Hepatocyte (in vitro differentiated cells): ENCODE results near the gene LRSAM1. TPM values are rescaled to one million over a fixed set of nuclear protein-coding genes. Genes with fewer than 3 reads are reported as not detected.

Experiments
- DNase-seq: peaks from one replicate; pipeline ENCODE4 v3.0.0-alpha.2; 2016; ENCODE audit warnings: low spot score
- H2AFZ ChIP-seq: fragments of 200-600 bp; sonication (generic); 2 replicates; pipeline ENCODE4 v1.6.0; 2016; ENCODE audit warnings: antibody characterized with exemption, mild to moderate bottlenecking
- H3K27ac ChIP-seq: fragments of 200-600 bp; sonication (generic); 2 replicates; pipeline ENCODE4 v1.5.1; 2016; ENCODE audit warnings: mild to moderate bottlenecking
- H3K27me3 ChIP-seq: fragments of 200-600 bp; sonication (generic); 2 replicates; pipeline ENCODE4 v1.6.1; 2016
- H3K36me3 ChIP-seq: fragments of 200-600 bp; sonication (generic); replicated peaks from 2 replicates; pipeline ENCODE4 v1.5.1; 2016; ENCODE audit warnings: low read depth; ENCODE audit not compliant: insufficient read depth
- H3K4me1 ChIP-seq: fragments of 200-600 bp; sonication (generic); 2 replicates; pipeline ENCODE4 v1.5.1; 2016; ENCODE audit warnings: mild to moderate bottlenecking, moderate library complexity; ENCODE audit not compliant: insufficient read depth
- H3K4me2 ChIP-seq: fragments of 200-600 bp; sonication (generic); 2 replicates; pipeline ENCODE4 v1.6.0; 2016
- H3K4me3 ChIP-seq: fragments of 200-600 bp; sonication (generic); 2 replicates; pipeline ENCODE4 v1.5.1; 2016; ENCODE audit warnings: mild to moderate bottlenecking
- H3K79me2 ChIP-seq: fragments of 200-600 bp; sonication (generic); 2 replicates; pipeline ENCODE4 v1.6.0; 2017; ENCODE audit warnings: mild to moderate bottlenecking
- H3K9me2 ChIP-seq: fragments of 200-600 bp; sonication (generic); replicated peaks from 2 replicates; pipeline ENCODE4 v1.6.0; 2017; ENCODE audit warnings: mild to moderate bottlenecking; ENCODE audit not compliant: insufficient read depth
- H3K9me3 ChIP-seq: fragments of 200-600 bp; sonication (generic); 2 replicates; pipeline ENCODE4 v1.5.1; 2016; ENCODE audit warnings: low read depth, mild to moderate bottlenecking
- H4K20me1 ChIP-seq: fragments of 200-600 bp; sonication (generic); 2 replicates; pipeline ENCODE4 v1.6.0; 2016; ENCODE audit warnings: mild to moderate bottlenecking; ENCODE audit not compliant: insufficient read depth, poor library complexity, severe bottlenecking
- EZH2 ChIP-seq: fragments of 200-600 bp; sonication (generic); IDR thresholded peaks from 2 replicates; pipeline ENCODE4 v1.6.1; 2016; ENCODE audit warnings: antibody characterized with exemption, mild to moderate bottlenecking, borderline replicate concordance
- EZH2phosphoT487 ChIP-seq: fragments of 200-600 bp; sonication (generic); IDR thresholded peaks from one replicate; pipeline ENCODE4 v1.6.1; 2018; ENCODE audit warnings: antibody characterized with exemption, mild to moderate bottlenecking, low read depth, moderate library complexity; ENCODE audit not compliant: unreplicated experiment, severe bottlenecking
- WGBS: methylation state at CpG from one replicate; pipeline ENCODE4 v1.1.6; 2016; ENCODE audit warnings: low lambda C conversion rate; ENCODE audit errors: missing lambda C conversion rate; 5-methylcytosine and 5-hydroxymethylcytosine counted together
- polyA plus RNA-seq: library from polyadenylated mRNA; unstranded; fragments of >200 nt; fragmentation: Nextera tagmentation; extraction: Ambion mirVana; gene quantifications from 2 replicates; pipeline ENCODE4 v1.2.1, GENCODE V29; 2016
- total RNA-seq: library from RNA; depleted of rRNA; stranded (reverse); fragments of >200 nt; gene quantifications from 2 replicates; pipeline ENCODE4 v1.2.3, GENCODE V29; 2014
- TF ChIP-seq, protein P1 (sequence below): fragments of 200-600 bp; sonication (generic); IDR thresholded peaks from 2 replicates; pipeline ENCODE4 v1.5.1; 2016; ENCODE audit warnings: antibody characterized with exemption, mild to moderate bottlenecking; ENCODE audit not compliant: poor library complexity

LRSAM1 gene
- total and polyA plus RNA-seq, 2 experiments from 2014 or later: 10.7 to 19.4 TPM

DNA sequence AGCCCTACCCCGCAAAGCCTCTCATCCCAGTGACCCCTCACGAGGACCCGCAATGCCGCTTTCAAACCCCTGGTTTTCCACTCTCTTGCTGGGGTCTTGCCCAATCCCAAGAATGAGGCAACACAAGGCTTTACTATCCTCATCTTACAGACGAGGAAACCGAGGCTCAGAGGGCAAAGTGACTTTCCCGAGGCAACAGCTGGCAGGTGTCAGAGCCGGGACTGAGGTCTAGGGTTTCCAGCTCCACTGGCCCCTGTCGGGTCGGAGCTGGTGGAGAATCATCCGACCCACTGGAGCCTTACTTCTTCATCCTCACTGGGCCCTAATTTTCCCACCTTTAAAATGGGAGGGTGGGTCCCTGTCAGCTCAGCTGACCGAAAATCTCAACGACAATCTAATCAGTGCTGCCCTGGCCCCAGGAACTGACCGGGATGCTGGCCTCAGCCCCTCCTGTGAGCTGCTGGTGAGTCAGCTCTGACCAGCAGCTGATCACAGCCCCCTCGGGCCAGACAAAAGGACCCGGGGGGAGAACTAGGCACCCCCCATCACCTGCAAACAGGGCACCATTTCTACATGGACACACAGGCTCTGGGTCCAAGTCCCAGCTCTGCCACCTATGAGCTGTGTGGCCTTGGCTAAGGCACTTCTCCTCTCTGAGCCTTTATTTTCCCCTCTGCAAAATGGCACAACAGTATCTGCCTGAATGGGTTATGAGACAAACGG lies 88.1 kb downstream of the LRSAM1 start:
- Histone ChIP-seq H3K27me3 (no peaks in the 10 kb centered on the region), H3K79me2 (peaks cover 94% of the 10 kb centered on the region), H3K4me1 (peaks cover 29% of the 10 kb centered on the region), H2AFZ (no peak overlapping the region), H3K27ac (no peak overlapping the region), H3K36me3 (no peaks in the 10 kb centered on the region), H4K20me1 (peaks cover 78% of the 10 kb centered on the region), H3K4me2 (no peak overlapping the region), H3K4me3 (no peak overlapping the region), H3K9me3 (no peaks in the 10 kb centered on the region), H3K9me2 (no peaks in the 10 kb centered on the region)
- DNase-seq: no peak
- TF ChIP-seq, protein P1, sequence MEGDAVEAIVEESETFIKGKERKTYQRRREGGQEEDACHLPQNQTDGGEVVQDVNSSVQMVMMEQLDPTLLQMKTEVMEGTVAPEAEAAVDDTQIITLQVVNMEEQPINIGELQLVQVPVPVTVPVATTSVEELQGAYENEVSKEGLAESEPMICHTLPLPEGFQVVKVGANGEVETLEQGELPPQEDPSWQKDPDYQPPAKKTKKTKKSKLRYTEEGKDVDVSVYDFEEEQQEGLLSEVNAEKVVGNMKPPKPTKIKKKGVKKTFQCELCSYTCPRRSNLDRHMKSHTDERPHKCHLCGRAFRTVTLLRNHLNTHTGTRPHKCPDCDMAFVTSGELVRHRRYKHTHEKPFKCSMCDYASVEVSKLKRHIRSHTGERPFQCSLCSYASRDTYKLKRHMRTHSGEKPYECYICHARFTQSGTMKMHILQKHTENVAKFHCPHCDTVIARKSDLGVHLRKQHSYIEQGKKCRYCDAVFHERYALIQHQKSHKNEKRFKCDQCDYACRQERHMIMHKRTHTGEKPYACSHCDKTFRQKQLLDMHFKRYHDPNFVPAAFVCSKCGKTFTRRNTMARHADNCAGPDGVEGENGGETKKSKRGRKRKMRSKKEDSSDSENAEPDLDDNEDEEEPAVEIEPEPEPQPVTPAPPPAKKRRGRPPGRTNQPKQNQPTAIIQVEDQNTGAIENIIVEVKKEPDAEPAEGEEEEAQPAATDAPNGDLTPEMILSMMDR: no peak
- TF ChIP-seq EZH2 (no peak), EZH2phosphoT487 (no peak)
- WGBS: 87% methylated on average over 17 of the region's 17 CpGs

DNA sequence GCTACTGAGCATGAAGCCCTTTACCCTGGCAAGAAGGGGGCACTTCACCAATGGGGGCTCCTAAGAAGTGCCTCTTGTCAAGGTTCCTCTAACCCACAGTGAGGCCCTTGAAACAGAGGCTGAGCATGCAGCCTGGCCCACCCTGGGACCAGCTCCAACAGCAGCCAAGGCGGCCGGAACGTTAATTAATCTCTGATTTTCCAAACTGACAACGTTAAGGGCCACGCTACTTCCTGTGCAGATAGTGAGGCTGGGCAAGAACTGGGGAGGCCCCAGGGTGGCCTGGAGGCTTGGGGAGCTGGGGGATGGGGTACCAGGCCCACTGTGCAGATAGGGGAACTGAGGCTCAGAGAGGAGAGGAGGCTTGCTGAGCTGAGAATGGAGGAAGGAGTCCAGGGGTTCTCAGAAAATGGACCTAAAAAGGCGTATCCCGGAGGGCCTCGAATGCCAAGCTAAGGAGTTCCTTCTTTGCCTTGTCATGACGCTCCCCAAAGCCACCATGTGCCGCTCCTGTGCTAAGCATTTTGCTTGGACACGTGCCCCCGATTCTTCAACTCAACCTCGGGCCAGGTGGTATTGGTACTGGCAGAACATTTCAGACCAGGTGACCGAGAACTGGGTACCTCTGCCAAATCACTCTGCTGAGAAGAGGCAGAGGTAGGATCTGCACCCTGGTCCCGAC lies 88.8 kb downstream of the LRSAM1 start:
- Histone ChIP-seq H3K36me3 (no peaks in the 10 kb centered on the region), H3K9me2 (no peaks in the 10 kb centered on the region), H3K4me2 (no peak overlapping the region), H4K20me1 (peaks cover 78% of the 10 kb centered on the region), H3K27ac (no peak overlapping the region), H3K27me3 (no peaks in the 10 kb centered on the region), H3K79me2 (peaks cover 94% of the 10 kb centered on the region), H3K9me3 (no peaks in the 10 kb centered on the region), H3K4me3 (no peak overlapping the region), H3K4me1 (peaks cover 36% of the 10 kb centered on the region), H2AFZ (no peak overlapping the region)
- TF ChIP-seq, protein P1: no peak
- no peak for TF ChIP-seq EZH2phosphoT487
- no peak for TF ChIP-seq EZH2
- 91% methylated on average over 15 of the region's 15 CpGs for WGBS
- no peak for DNase-seq

DNA sequence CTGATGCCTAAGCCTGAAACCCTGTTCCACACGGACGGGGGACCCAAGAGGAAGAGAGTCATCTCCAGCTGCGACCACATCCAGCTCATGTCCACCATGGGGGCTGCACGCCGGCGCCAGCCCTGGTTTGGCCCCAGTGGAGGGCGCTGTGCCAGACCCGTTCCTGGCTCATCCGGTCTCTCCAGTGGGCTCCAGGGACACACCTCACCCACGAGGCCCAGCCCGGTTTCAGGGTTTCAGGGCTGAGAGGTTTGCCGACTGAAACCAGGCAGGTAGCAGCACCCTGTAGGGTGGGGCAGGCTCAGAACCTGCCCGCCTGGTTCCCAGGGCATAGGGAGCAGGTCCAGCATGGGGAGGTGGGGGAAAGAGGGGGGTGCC lies 89.3 kb downstream of the LRSAM1 start:
- H3K4me2 ChIP-seq: no peak overlapping the region
- WGBS: 95% methylated on average over 13 of the region's 13 CpGs

More for the DNA sequence above, 89.3 kb downstream of the LRSAM1 start:
- H3K4me3 ChIP-seq: no peak overlapping the region
- no peak for DNase-seq
- H3K4me1 ChIP-seq: peaks cover 39% of the 10 kb centered on the region
- no peaks in the 10 kb centered on the region for H3K36me3 ChIP-seq
- no peak for TF ChIP-seq EZH2
- no peak for TF ChIP-seq EZH2phosphoT487
- TF ChIP-seq, protein P1: no peak
- H2AFZ ChIP-seq: no peak overlapping the region
- no peaks in the 10 kb centered on the region for H3K27me3 ChIP-seq
- no peak overlapping the region for H3K27ac ChIP-seq
- H3K9me2 ChIP-seq: no peaks in the 10 kb centered on the region
- peaks cover 93% of the 10 kb centered on the region for H3K79me2 ChIP-seq
- peaks cover 76% of the 10 kb centered on the region for H4K20me1 ChIP-seq
- H3K9me3 ChIP-seq: no peaks in the 10 kb centered on the region
